ENCODE measurements around the gene ACSS1. TPM values are rescaled to one million over a fixed set of nuclear protein-coding genes. Genes with fewer than 3 reads are reported as not detected.

The ACSS1 gene
- total RNA-seq, 1 experiment from 2014 or later = 0.61 TPM

DNA sequence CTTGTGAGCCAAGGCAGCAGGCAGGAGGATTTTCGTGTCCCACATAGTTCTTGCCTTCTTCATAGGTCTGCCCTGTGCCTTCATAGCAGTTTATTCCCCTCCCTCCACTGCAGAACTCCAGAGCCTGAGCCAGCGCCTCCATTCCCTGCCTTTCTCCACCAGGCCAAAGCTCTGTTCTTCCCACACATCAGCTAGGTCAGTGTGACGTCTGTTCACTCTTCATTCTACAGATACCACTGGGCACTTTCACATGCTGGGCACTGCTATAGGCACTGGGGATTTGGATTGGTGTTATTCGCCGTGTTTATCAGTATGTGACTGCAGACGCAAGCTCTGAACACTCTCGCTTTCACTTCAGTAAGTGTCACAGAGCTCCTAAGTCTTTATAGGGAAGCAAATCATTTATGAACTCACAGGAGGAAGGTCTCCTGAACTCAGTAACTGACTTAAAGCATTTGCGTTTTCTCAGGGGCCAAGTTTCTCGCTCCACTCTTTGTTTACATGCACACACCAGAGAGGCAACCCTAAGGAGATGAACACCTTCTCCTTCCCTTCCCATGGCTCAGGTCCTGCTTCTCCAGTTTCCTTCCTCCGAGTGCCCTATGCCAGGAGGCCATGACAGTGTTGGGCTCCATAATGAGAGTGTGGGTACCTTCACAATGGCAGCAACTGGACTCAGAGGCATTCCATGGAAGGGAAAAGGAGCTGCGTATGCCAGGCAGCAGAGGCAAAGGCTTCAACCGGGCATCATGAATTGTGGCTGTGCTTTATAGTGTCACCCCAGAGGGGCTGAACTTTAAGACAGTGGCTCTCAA is 59.1 kb downstream of the ACSS1 start:
- Histone ChIP-seq H3K18ac (ENCODE audit: insufficient read length, low read depth, low read length) (no peak overlapping the region), H2BK20ac (ENCODE audit: low read depth, low read length, poor library complexity, severe bottlenecking) (no peak overlapping the region), H3K9me3 (ENCODE audit: control insufficient read depth, low read depth, low read length) (no peaks in the 10 kb centered on the region), H3K56ac (ENCODE audit: insufficient read length, low read depth, low read length) (no peak overlapping the region), H3K27ac (ENCODE audit: insufficient read length, low read depth, low read length) (no peak overlapping the region), H2BK15ac (ENCODE audit: low read depth, low read length) (no peak overlapping the region), H4K91ac (ENCODE audit: insufficient read length, low read depth, low read length) (no peak overlapping the region), H2BK5ac (ENCODE audit: insufficient read length, low read length) (no peak overlapping the region), H4K20me1 (ENCODE audit: control insufficient read depth, insufficient read depth, insufficient read length) (peaks cover 2% of the 10 kb centered on the region), H2AFZ (ENCODE audit: low read length) (no peak overlapping the region), H3K4ac (ENCODE audit: low read depth, low read length) (no peak overlapping the region), H3K27me3 (ENCODE audit: insufficient read depth, low read length) (no peaks in the 10 kb centered on the region), H3T11ph (ENCODE audit: low read length) (no peak overlapping the region), H2BK120ac (ENCODE audit: low read depth, low read length, poor library complexity, severe bottlenecking) (no peak overlapping the region), H2BK12ac (ENCODE audit: insufficient read length, low read depth, low read length) (no peak overlapping the region), H3K4me1 (ENCODE audit: insufficient read depth, low read length) (no peaks in the 10 kb centered on the region), H3K79me2 (ENCODE audit: insufficient read depth, low read length) (no peaks in the 10 kb centered on the region), H4K5ac (ENCODE audit: insufficient read length, low read depth, low read length) (no peak overlapping the region), H4K8ac (replicated peaks; ENCODE audit: insufficient read length, low read depth, low read length) (no peak overlapping the region), H3K23me2 (ENCODE audit: insufficient read length, low read depth, low read length, poor library complexity, severe bottlenecking) (no peaks in the 10 kb centered on the region), H3K4me2 (ENCODE audit: insufficient read depth, insufficient read length, low read length) (no peak overlapping the region), H3K14ac (ENCODE audit: insufficient read depth, low read length) (no peak overlapping the region), H3K23ac (ENCODE audit: insufficient read length, low read depth, low read length) (no peak overlapping the region), H3K9ac (ENCODE audit: extremely low read depth, insufficient read length, low read length) (no peak overlapping the region), H3K79me1 (ENCODE audit: insufficient read depth, low read depth, low read length, poor library complexity, severe bottlenecking) (no peaks in the 10 kb centered on the region), H2AK5ac (ENCODE audit: insufficient read length, low read length) (no peak overlapping the region)
- H3K4me1 Mint-ChIP-seq = peaks cover 11 to 15% of the 10 kb centered on the region in 2 experiments; a peak in 3 of 4 replicates
- H3K27me3 Mint-ChIP-seq (ENCODE audit: low read depth) = peaks cover 55% of the 10 kb centered on the region
- DNase-seq = peak; percentile 17
- H3K27ac Mint-ChIP-seq = no peak overlapping the region
- no peaks in the 10 kb centered on the region for H3K36me3 Mint-ChIP-seq (ENCODE audit: insufficient read depth in 1 of 3, low read depth in 3 of 3)
- peaks cover 0 to 3% of the 10 kb centered on the region in 2 experiments; a peak in 2 of 5 replicates for H3K9me3 Mint-ChIP-seq
- no peak overlapping the region; a peak in 1 of 5 replicates for H3K4me3 Mint-ChIP-seq
- TF ChIP-seq, protein P1, sequence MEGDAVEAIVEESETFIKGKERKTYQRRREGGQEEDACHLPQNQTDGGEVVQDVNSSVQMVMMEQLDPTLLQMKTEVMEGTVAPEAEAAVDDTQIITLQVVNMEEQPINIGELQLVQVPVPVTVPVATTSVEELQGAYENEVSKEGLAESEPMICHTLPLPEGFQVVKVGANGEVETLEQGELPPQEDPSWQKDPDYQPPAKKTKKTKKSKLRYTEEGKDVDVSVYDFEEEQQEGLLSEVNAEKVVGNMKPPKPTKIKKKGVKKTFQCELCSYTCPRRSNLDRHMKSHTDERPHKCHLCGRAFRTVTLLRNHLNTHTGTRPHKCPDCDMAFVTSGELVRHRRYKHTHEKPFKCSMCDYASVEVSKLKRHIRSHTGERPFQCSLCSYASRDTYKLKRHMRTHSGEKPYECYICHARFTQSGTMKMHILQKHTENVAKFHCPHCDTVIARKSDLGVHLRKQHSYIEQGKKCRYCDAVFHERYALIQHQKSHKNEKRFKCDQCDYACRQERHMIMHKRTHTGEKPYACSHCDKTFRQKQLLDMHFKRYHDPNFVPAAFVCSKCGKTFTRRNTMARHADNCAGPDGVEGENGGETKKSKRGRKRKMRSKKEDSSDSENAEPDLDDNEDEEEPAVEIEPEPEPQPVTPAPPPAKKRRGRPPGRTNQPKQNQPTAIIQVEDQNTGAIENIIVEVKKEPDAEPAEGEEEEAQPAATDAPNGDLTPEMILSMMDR (conservative IDR thresholded peaks at IDR 0.05) = no peak
- no CpG with 5 or more reads among the region's 12 CpGs for WGBS (ENCODE audit: extremely low coverage, insufficient read length, low lambda C conversion rate)

Data from H9 (cell line).